Activated naive CD4-positive, alpha-beta T cell treated with Interleukin-2 at 50 U/mL for 16 hours (primary cell): ENCODE measurements around the gene CFAP141.

Experiments
- DNase-seq: peaks from one replicate; pipeline ENCODE4 v3.0.0-alpha.2; 2020

CFAP141 gene

GRCh38 chr1:154170547-154171222 is 35.4 kb downstream of the CFAP141 start:
- DNase-seq, result peak; percentile 74

DNA sequence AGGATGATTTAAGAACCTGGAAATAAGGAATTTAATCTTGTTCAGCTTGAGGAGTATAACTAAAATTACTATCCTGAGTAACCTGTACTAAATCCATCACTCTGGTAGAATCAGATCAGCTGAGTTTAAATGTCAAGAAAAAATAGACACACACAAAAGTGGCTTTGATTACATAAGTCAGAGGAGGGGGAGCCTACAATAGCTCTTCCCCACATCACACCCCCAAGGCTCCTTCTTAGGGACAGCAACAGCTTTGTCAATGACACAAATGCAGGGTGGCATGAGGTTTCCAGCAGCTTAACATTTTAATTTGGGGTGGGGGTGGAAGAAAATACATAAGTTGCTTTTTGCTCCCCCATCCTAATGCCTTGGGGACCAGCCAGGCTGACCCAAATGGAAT is 38.7 kb downstream of the CFAP141 start:
- DNase-seq, result no peak

DNA sequence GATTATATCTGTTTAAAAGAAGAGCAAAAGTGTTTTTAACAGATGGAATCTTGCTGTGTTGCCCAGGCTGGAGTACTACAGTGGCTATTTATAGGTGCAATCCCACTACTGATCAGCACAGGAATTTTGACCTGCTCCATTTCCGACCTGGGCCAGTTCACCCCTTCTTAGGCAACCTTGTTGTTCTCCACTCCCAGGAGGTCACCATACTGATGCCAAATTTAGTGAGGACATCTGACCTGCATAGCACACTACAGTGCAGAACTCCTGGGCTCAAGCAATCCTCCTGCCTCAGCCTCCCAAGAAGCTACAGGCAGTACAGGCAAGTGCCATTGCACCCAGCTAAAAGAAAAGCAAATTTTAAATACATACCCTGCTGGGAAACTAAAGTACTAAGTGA is 39.9 kb downstream of the CFAP141 start:
- DNase-seq, result no peak

DNA sequence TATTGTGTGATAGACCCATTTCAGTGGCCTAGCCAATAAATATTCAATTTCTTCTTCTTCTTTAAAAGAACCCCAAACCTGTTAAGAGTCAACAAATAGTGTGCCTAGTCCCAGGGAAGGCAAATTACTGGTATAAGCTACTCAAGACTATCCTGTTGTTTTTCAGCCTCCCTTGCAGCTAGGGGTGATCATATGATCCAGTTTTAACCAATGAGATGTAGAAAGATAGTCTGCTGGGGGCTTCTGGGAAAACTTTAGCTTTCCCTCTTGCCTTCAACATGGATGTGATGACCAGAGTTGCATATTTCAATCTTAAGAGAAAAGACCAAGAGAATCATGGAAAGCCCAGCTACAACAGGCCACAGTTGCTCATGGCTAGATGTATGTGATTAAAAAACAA is 46.6 kb downstream of the CFAP141 start:
- no peak for DNase-seq

DNA sequence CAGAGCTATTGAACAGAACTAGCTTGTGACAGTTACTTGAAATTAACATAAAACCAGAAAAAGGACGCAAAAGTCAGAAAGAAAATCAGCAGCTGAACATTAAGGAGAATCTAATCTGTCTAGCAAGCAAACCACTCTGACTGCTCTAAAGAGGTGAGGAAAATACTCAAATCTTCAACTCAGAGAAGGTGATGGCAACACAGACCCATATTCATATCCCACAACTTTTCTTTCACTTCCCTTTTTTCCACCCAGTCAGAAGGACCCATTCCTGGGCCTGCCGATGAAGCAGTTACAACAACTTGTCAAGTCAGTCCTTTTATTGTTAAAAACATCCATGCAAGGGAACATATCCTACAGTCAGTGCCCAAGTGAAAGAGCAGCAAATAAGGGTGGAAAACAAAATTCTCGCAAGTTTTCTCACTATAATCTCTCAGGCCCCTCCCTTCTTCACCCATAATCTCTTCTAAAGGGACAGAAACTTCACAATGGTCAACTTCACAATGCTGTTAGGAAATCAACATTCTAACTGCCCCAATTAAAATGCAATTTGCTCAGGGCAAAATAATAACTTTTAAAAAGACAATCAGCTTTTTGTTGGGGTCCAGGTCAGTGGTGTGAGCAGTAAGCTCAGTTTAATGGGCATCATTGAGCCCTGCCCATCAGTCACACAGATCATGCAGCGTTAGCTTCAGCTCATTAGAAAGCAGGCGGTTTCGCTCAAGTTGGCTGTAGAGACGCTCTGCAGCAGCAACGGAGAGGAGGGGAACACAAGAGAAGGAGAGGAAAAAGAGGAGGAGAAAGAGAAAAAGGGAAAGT is 47.6 kb downstream of the CFAP141 start:
- no peak for DNase-seq

DNA sequence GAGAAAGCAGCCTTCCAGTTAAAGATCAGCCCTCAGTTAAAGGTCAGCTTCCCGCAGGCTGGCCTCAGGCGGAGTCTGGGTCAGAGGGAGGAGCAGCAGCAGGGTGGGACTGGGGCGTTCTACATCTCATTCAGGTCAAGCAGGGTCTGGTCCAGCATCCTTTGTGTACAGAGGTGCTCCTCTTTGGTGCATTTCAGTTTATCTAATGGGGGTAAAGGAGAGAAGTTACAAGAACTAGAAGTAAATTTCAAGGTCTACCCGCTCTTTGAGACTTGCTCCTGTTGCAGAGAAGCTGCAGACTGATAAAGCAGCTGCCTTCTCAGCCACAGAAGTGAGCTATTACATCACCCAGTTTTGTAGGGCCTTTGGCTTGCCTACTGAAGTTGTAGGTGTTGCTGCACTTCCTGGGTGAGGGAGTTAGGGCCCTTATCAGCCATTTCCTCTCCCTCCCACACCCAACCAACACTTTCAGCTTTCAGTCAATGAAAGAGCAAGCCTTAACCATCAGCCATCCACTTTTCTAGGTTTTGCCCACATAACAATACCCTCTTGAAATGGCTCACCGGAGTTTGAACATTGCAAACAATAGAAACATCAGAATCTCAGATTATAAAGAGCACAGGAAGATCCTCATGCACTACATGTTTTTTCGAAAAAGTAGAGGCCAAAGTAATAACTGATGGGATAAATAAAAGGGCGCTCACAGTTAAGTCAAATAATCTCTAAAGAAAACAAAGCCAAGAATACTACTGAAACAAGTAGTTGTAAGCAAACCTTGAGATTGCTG is 48.4 kb downstream of the CFAP141 start:
- DNase-seq, result peak; percentile 73

DNA sequence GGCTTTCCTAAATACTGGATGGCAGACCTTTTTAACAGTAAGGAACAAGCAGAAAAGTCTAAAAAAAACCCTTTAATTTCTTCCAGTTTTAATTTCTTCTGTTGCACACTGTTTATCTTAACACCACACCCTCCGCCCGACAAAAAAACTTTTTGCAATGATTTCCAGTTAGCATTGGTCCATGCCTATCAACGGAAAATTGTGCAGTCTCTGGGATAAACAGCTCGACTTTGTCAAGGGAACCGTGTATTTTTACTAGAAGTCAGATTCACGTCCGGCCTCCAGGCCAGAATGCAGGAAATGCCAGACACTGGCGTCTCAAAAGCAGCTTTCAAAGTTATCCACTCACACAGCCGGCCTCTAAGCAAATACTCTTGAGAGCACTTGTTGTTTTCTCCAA is 50.9 kb downstream of the CFAP141 start:
- DNase-seq, result no peak

DNA sequence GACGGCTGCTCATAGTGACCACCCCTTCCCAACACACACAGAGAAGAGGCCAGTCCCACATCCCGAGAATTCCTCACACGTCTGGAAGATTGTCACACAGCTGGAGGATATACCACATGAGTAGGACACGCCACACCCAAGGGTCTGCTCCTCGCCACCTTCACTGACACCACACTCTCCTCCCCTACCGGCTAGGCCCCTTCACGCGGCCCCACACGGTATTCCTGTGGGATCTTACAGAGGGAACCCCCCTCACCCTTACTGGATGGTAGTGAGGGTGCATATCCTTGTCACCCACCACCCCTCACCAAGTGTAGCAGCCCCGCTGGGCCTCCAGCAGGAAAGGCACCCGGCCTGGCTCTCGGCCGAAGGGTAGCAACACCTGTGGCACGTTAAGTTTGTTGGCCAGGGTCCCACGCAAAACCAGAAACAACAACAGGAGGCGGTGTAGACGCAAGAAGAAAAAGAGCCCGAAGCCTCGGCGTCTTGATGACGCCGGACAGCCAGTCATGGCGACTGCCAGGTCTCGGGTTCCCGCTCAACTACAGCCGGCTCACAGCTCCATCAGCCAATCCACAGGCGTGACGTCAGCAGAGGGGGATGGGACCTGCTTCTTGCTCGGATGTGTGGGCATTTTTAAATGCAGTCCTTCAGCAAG is 51.5 kb downstream of the CFAP141 start, which contains the start of gene NUP210L:
NUP210L (minus strand) TSS at position 540 of the 658 bp plus-strand sequence.
- no peak for DNase-seq

- DNase-seq, result no peak
Measured at GRCh38 chr1:154154053-154154452, 52.1 kb downstream of the CFAP141 start.

DNA sequence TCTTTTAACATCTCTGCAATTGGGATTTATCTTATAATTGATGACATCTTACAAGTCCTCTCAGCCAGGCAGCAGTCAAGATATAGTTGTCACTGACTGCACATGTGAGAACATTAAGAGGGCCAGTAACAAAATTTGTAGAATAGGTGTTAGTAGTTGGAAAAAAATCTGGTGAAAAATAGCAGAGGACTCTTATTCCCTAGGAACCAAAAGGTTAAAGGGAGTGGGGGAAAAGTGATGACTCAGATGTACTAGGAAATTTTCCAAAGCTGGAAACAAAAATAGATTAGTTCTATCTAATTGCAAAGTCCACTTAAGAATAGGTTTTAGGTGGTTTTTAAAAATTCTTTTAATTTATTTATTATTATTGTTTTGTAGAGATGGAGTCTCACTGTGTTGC is 54.8 kb downstream of the CFAP141 start:
- no peak for DNase-seq
